Stimulated activated CD4-positive, alpha-beta T cell treated with anti-CD3 and anti-CD28 coated beads, Interleukin-1b, Interleukin-23, amount 100 ng/mL, for 4 hours (primary cell): ENCODE results near the gene RFX6.

Source experiments
- DNase-seq, 2 donors: peaks; one replicate each; pipeline ENCODE4 v3.0.0-alpha.2; 2020; ENCODE audit warnings: low read depth in 2 of 2

RFX6 gene

DNA sequence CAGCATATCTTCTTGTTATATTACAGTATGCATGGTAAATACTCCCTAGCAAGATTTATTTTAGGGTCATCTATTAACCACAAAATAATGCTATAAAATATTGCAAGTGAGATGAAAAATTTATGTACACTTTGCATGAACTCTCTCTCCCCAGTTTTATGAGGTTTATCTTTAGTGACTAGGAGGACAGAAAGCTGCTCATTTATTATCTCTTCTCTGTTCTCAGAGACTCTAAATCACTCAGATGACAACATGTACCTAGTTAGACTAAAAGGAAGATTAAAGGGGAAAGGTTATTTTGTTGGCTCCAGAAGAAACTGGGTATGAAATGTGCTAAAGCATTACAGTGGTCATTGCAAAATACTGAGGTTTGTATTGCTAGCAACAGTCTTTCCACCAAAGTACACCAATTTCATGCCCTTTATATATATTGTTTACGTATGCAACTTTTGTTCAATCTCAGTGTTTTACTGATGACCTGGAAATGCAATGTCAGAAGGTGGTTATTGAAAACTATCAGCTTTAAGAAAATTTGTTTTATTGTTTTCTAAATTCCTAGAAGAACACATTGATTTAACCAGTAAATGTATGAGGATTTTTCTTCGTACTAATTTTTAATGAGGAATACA is 11.8 kb downstream of the RFX6 start:
- DNase-seq, result no peak

DNA sequence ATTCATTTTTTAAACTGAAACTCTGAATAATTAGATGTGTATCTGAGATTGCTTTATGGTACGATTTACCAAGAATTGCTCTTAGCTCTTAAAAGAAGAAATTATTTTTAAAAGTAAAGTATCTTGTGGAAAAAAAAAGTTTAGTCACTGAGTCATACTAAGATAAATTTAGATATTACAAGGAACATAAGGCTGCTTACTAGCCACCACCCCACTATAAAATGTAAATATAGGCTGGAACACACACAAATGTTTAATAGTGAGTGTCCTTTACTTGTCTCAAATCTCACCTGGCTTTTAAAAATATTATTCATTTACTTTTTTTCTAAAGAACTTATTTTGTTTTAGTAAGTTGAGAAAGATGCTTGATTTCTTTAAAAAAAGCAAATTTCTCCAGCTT is 17.6 kb downstream of the RFX6 start:
- DNase-seq, result no peak

DNA sequence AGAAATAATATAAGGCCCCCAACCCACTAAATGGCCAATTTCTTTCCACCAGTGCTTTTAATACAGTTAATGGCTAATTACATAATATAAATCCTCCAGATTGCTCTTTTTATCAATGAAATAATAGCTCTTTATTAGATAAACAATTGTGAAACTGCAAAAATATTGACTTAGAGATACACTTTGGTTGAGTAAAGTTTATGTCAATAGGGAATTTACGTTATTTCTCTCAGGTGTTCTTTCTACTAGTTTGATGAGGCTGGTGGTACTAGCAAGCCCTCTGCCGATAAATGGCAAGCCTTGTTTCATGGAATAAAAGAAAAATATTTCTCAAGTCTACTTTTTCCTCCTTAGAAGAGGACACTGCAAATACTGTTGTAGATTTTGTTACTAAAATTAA is 18.9 kb downstream of the RFX6 start:
- DNase-seq, result no peak

DNA sequence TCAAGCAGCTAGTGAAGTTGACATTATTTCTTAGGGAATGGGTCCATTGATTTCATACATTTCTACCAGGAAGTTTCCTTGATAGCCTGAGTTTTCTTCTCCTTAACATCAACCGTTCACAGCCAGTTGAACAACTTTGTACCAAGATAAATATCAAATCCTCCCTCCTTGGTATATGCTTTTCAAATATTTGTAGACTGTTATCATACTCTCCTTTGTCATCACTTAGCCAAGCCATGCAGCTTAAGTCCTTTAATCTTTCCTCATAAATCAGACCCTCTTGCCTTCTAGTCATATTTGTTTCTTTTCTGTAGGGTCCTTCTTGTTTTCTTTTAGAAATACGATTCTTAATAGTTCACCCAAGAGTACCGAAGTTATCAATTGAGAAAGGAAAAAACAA is 25.6 kb downstream of the RFX6 start:
- DNase-seq, result no peak

DNA sequence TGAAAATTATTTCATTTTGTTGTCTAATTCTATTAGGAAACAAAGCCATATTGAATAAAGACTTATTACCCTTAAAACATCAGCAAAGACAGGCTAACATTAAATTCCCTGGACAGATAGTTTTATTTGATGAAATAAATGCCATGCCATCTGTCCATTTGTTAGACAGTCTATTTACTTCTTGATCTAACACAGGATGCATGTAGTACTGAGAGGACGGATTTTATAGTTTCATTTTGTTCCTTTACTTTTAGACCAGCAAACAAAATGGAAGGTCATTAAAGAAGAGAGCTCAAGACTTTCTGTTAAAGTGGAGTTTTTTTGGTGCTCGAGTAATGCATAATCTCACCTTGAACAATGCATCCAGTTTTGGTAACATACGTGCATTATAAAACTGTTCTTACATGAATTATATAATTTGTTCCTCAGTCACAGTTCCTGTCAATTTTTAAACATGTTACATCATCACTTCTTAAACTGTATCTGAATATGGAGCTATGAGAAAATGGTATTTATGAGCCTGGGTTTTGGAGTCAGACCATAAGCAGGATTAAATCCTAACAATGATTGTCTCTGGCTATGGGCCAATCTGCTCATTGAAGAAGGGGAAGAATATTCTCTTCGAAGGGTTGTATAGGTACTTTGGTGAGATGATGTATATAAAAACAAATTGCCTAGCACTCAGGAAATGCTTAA is 46.0 kb downstream of the RFX6 start:
- no peak for DNase-seq

DNA sequence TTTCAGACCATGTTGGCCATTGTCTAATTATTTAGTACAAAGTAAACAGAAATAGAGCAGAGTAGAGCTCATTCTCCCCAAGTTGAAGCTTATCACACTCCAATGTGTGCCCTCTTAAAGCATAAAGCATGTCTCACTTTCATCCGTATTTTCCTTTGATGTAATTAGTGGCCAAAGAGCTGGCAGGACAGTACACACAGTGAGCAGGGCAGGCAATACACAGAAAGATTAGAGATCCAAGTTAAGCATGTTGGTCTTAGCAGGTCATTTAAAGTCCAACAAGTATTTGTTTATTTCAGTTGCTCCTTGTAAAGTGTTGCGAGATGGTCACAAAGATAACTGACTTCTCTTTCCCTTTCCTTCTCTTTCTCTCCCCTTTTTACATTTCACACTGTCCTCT is 47.2 kb downstream of the RFX6 start:
- no peak for DNase-seq

DNA sequence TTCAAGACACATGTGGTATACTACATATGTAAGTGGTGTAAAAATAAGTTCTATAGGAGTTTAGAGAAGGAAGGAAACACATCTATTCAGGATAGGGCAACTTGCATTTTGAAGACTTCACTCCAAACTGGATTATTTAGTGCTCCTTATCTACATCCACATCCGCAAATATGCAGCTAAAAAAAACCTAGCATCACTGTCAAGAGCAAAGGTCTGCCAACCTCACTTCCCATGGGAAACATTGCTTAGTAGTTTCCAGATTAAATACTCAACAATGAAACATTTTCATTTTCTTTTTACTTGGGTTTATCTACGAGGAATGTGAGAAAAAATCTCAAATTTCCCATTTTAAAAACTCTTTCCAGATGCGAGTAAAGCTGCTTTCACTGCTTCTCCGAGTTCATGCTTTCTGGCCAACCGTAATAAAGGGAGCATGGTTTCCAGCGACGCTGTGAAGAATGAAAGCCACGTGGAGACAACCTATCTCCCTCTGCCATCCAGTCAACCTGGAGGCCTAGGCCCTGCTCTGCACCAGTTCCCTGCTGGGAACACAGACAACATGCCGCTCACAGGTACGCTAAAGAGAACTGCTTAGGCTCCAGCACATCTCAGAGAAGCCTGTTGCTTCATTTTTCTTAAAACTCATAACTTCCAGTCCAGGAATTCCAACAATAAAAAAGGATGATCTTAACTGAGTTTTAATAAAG is 48.2 kb downstream of the RFX6 start:
- no peak for DNase-seq

DNA sequence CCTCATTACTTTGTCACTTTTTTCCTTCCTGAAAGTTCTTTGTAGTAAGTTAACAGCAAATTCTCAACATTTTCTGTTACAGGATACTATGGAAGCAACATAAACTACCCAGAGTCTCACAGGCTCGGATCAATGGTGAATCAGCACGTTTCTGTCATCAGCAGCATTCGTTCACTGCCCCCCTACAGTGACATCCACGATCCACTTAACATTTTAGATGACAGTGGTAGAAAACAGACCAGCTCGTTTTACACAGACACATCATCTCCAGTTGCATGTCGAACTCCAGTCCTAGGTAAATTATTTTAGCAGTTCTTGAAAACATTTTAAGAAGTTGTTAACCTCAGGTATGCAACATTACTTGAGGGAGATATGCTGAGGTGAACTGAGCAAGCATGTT is 51.6 kb downstream of the RFX6 start:
- DNase-seq, result no peak

DNA sequence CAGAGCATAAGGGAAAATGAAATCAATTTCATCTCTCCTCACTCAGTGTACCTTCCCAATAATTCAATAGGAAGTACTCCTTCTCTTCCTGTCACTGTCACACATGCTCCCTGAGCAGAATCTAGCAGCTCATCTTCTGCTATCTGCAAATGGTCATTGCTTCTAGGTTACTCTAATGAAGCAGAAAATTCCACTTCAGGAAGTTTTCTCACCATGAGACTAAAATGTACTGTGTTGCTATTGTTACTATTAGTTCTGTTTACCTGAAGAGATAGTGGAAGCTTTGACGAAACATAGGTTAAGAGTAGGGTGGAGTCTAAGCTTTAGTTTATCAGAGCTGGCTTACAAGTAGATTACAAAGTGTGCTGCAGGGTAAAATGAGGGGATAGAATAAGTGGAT is 52.8 kb downstream of the RFX6 start:
- DNase-seq, result no peak

DNA sequence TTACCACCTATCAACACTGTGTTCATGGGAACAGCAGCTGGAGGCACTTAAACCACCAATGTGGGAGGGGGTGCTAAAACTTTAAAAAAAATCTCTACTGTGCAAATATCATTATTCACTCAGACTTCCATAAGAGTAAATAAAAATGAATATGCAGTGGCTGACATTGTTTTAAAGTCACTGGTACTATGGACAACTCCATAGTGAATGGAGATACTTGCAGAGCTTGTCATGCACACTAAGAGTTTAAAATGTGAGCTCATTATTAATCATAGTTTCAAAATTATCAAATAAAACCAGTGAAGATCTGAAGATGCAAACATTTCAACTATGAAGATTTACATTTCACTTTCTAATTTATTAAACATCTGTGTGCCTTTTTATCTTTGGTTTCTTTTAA is 54.4 kb downstream of the RFX6 start:
- no peak for DNase-seq

DNA sequence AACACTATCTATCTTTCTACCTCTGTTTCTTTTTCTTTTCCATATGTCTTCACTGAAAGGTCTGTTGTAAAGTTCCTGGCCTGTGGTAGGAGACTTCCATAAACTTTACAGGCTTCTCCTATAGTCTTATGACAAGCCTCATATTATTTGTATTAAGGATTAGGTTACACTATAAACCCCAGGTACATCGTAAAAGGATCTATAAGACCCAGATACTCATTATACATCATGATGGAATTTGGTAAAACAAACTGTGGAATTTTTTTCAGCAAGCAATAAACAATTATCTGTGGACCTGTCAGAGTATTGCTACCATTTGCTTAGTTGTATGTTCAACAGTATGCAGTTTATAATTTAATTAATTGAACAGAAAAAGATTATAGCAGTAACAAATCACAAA is 55.5 kb downstream of the RFX6 start:
- DNase-seq, result no peak

DNA sequence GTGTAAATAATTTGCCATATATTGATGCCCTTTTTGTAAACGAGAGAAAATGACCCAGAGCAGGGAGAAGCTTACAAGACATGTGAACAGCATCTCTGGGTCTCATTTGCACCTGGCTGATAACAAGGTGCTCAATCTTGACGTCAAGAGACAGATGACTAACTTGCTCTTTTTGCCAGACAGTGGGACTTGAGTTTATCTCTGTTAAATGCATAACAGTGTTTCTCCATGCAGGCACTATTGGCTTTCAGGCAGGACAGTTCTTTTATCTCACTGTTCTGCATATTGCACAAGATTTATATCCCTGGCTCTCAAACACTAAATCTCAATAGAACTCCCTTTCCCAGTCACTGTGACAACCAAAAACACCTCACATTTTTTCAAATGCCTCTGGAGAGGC is 56.4 kb downstream of the RFX6 start:
- DNase-seq, result no peak

DNA sequence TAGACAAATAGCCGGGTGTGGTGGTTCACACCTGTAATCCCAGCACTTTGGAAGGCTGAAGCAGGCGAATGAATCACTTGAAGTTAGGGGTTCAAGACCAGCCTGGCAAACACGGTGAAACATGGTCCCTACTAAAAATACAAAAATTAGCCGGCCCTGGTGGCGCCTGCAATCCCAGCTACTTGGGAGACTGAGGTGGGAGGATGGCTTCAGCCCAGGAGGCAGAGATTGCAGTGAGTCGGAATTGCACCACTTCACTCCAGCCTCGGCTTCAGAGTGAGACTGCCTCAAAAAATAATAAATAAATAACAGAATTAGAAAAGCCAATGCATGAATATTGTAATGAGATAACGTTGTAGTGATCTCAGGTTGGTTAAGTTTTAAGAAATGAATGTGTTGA is 61.3 kb downstream of the RFX6 start:
- no peak for DNase-seq

DNA sequence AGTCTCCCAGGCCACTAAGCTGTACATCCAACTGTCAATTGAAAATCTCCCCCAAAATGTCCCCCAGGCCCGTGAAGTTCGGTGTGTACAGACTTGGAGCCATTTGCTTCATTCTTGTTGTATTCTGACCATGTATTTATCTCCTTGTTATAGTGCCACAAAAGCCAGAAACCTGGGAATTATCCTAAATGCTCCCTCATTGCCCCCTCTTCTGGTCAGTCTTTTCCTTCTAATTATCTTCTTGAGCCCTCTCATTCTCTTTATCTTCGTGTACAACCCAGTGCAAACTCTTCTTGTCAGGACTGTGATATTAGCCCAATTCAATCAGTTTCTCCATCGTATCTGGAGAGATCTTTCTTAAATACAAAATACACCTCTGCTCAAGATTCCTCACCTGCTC is 64.7 kb downstream of the RFX6 start:
- DNase-seq, result no peak

DNA sequence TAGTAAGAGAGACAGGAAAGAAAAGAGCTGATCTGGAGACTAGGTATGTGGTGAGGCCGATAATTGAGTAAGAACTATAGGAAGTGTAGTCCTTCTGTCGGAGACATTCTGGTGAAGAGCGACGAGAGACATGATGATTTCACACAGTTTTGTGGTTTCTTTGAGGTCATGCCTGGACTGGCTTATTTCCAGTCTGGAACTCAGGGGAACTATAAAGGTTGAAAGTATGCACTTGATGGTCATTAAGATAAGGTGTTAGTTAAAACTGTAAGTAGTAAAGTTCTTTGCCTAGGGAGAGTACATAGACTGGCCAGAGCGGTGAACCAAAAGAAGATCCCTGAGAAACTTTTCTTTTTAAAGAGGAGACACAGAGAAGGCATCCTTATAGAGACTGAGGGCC is 68.8 kb downstream of the RFX6 start:
- no peak for DNase-seq

DNA sequence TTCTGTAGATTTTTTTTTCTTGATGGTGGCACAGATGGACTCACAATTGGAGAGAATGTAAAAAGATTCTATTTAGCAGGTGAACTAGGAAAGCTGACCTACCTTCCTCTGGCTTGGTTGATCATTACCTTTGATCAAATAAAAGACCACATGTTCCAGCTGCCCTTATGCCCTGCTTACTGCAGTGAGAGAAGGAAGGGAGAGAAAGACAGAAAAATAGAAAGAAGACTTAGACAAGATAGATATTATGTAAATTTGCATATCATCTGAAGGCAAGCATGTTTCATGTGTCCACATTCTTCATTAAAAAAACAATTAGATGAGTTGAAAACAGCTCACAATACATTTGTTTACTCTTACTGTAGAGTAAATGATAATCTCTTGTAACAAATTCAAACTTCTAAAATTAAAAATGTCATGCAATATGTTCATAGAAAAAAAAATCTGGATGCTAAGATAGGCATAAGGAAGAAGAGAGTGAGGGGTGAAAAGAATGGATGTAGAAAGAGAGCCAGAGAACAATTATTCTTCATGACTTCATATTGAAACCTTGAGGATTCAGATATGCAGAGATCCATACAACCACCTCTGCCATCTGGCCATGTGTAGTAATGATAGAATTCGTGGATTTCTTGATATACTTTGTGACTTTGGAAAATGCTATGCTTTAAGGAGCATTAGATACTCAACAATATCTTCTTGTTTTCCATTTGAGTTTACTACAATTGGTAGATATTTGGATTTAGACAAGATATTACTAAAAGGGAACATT is 71.7 kb downstream of the RFX6 start:
- no peak for DNase-seq

DNA sequence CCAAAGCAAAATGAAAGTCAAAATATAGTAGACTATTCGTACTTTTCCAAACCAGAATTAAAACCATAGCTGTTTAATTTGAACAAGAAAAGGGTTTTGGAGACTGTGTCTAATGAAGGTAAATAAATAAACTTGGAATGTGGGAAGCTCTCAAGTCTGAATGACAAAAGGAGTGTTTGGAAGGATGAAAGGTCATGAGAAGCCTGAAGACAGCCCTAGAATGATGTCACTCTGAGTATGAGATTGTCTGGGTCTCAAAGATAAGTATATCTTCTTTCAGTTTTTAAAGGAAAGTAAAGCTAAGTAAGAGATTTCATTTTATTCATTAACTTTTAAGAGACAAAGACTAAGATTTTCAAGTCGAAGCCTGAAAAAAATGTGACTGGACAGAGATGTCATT is 72.9 kb downstream of the RFX6 start:
- DNase-seq, result no peak

DNA sequence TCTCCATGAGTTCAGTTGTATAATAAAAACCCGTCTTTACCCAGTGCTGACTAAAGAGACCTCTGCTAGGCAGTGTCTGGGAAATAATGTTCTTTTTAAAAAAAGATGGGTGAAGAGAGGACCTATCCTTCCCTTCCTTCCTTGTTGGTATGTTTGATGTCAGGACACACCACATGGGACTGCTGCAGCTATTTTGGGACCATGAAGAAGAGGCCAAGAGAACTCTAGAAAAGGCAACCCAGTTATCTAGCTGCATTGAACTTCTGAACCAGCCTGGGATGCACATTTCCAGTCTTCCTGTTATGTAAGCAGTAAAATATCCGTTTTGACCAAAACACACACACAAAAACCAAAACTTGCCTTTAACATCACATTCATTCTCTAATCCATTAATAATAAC is 77.3 kb downstream of the RFX6 start:
- DNase-seq, result no peak

DNA sequence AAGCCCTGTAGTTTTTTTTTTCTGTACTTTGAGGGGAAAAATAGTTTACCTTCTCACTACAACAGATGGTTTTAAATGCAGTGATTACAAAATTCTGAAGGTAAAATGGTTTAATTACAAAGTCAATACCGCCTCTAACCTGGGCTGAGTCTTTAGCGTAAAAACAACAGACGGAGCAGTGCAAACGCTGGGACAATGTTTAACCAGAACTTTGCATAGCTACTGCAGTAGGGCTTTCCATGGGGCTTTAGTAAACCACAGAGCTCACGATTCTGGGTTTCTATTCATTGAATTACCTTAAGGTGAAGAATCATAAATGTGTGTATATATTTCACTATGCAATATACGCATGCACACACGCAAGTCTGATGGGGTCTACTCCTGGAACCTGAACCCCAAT is 77.9 kb downstream of the RFX6 start:
- DNase-seq, result no peak

DNA sequence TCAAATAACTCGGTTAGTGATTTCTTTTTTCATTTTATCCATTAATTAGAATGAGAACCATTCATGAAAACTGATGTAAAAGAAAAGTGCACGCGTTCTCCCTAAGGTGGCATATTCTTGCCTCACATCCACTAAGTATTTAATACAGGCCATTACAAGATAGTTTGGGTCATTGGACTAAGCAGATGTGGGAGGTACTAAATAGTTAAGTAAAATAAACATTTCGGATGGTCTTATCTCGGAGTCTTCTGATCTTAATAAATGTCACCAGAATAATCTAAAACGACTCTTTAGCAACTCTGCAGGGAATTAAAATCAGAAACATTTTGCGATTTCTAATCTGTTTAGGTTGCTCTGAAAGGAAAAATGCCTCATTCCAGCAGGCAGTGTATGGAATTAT is 78.7 kb downstream of the RFX6 start:
- DNase-seq, result no peak

DNA sequence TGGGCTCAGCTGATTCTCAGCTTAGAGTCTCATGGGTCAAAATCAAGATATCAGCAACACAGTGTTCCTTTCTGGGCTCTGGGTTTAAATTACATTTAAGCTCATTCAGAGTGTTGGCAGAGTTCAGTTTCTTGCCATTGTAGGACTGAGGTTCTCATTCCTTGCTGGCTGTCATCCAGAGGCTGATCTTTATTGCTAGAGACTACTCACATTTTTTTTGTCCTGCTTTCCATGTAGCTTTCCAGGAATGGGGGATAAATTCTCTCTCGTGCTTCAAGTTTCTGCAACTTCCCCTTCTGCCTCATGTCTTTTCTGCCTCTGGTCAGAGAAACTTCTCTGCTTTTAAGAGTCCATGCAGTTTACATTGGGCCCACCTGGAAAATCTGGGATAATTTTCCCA is 86.9 kb downstream of the RFX6 start:
- no peak for DNase-seq

DNA sequence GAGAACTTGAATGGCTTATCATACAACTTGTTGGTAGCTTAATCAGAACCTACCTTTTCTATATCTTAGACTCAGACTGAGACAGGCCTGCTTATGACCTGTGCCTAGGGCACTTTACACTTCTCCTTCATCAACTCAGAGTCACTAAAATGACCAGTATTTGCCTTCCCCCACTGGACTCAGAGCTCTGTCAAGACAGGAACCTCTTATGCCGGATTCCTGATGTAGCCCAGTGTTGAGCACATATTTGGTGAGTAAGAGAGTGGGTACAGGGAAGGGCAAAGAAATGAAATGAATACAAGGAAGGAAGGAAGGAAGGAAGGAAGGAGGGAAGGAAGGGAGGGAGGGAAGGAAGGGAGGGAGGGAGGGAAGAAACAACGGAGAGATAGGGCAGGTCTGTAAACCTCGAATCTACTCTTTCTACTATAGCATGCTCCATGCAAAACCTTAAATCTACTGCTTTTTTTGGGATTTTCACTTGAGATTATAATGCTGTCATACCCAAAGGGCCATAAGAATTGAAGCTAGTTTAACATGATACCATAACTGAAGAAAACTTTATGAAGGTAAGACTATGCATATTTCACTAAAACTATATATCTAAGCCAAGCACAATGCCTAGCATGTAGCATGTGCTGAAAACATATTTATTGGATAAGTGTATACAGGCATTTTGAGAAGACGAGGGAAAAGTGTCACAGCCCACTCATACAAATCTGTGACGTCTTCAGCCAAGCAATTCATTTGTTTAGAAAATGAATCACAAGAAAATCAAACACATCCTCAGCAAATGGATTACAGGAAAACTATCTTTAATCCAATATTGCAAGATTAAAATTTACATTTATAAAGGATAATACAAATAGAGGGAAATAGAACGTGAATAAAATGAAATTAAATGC is 89.9 kb downstream of the RFX6 start:
- no peak for DNase-seq
